ENCODE data around the gene NCOA1.
"Not testable (repeated sequence)": the region's sequence is repeated elsewhere in the genome, so short reads cannot be mapped to it uniquely, and the experiment has no call there.

The NCOA1 gene

GRCh38 chr2:24520175-24520574, 29.1 kb downstream of the NCOA1 start:
- ChIA-PET POLR2A (interaction anchor here (0.5 to 0.6 kb wide), 2 partner anchors 40 to 259 kb away, joined by 3 to 8 read pairs; no protein-coding TSS in a partner anchor), CTCF (interaction anchor here (2.4 kb wide), 1 partner anchor 10 kb away, joined by 10 read pairs; no protein-coding TSS in a partner anchor)
- no peak overlapping the region for H3K27ac ChIP-seq (ENCODE audit: insufficient read depth in 1 of 2, low read depth in 1 of 2, low read length in 2 of 2, poor library complexity in 1 of 2, severe bottlenecking in 2 of 2)
- no peak overlapping the region for H3K4me3 ChIP-seq (ENCODE audit: control insufficient read depth in 1 of 7, extremely low read depth in 1 of 7, insufficient read depth in 4 of 7, low read depth in 2 of 7, low read length in 6 of 7)
- H3K36me3 ChIP-seq (ENCODE audit: control insufficient read depth in 4 of 4, insufficient read depth in 4 of 4, low read length in 3 of 4) = peaks cover 0 to 4% (median 0%) of the 10 kb centered on the region in 4 experiments
- no peaks in the 10 kb centered on the region for H3K27me3 ChIP-seq (replicated peaks in 2 of 5; ENCODE audit: control insufficient read depth in 4 of 5, insufficient read depth in 5 of 5, low read length in 4 of 5)
- DNase-seq = no peak
- H3K9me3 ChIP-seq (ENCODE audit: control extremely low read depth in 1 of 5, control insufficient read depth in 4 of 5, insufficient read depth in 2 of 5, low read depth in 1 of 5, low read length in 4 of 5) = peaks cover 0 to 9% (median 0%) of the 10 kb centered on the region in 5 experiments
- peaks cover 0 to 2% (median 0%) of the 10 kb centered on the region in 4 experiments for H3K4me1 ChIP-seq (ENCODE audit: control extremely low read depth in 1 of 4, control insufficient read depth in 4 of 4, insufficient read depth in 4 of 4, low read length in 3 of 4)
- no CpG with 5 or more reads among the region's 1 CpG for WGBS (ENCODE audit: insufficient coverage)

GRCh38 chr2:24521162-24521857, 30.3 kb downstream of the NCOA1 start:
- Histone ChIP-seq H3K9me3 (ENCODE audit: control extremely low read depth in 1 of 5, control insufficient read depth in 4 of 5, insufficient read depth in 2 of 5, low read depth in 1 of 5, low read length in 4 of 5) (peaks cover 0 to 9% (median 0%) of the 10 kb centered on the region in 5 experiments), H3K4me1 (ENCODE audit: control extremely low read depth in 1 of 4, control insufficient read depth in 4 of 4, insufficient read depth in 4 of 4, low read length in 3 of 4) (peaks cover 0 to 2% (median 0%) of the 10 kb centered on the region in 4 experiments), H3K27me3 (replicated peaks in 2 of 5; ENCODE audit: control insufficient read depth in 4 of 5, insufficient read depth in 5 of 5, low read length in 4 of 5) (no peaks in the 10 kb centered on the region), H3K36me3 (ENCODE audit: control insufficient read depth in 4 of 4, insufficient read depth in 4 of 4, low read length in 3 of 4) (peaks cover 0 to 4% (median 0%) of the 10 kb centered on the region in 4 experiments), H3K4me3 (ENCODE audit: control insufficient read depth in 1 of 7, extremely low read depth in 1 of 7, insufficient read depth in 4 of 7, low read depth in 2 of 7, low read length in 6 of 7) (no peak overlapping the region), H3K27ac (ENCODE audit: insufficient read depth in 1 of 2, low read depth in 1 of 2, low read length in 2 of 2, poor library complexity in 1 of 2, severe bottlenecking in 2 of 2) (no peak overlapping the region)
- DNase-seq = no peak
- no CpG with 5 or more reads among the region's 1 CpG for WGBS (ENCODE audit: insufficient coverage)
- ChIA-PET POLR2A (no interaction called here), CTCF (interaction anchor here (1.0 to 2.4 kb wide), 2 partner anchors 9 to 53 kb away, joined by 3 to 10 read pairs; no protein-coding TSS in a partner anchor)

GRCh38 chr2:24521975-24522639, 31.1 kb downstream of the NCOA1 start:
- H3K9me3 ChIP-seq (ENCODE audit: control extremely low read depth in 1 of 5, control insufficient read depth in 4 of 5, insufficient read depth in 2 of 5, low read depth in 1 of 5, low read length in 4 of 5) = peaks cover 0 to 9% (median 0%) of the 10 kb centered on the region in 5 experiments
- peaks cover 0 to 4% (median 0%) of the 10 kb centered on the region in 4 experiments for H3K36me3 ChIP-seq (ENCODE audit: control insufficient read depth in 4 of 4, insufficient read depth in 4 of 4, low read length in 3 of 4)
- CTCF ChIA-PET = no interaction called here
- H3K27me3 ChIP-seq (replicated peaks in 2 of 5; ENCODE audit: control insufficient read depth in 4 of 5, insufficient read depth in 5 of 5, low read length in 4 of 5) = no peaks in the 10 kb centered on the region
- H3K4me3 ChIP-seq (ENCODE audit: control insufficient read depth in 1 of 7, extremely low read depth in 1 of 7, insufficient read depth in 4 of 7, low read depth in 2 of 7, low read length in 6 of 7) = no peak overlapping the region
- POLR2A ChIA-PET = no interaction called here
- no peak for DNase-seq
- 100% methylated on average over 2 of the region's 3 CpGs for WGBS (ENCODE audit: insufficient coverage)
- no peak overlapping the region for H3K27ac ChIP-seq (ENCODE audit: insufficient read depth in 1 of 2, low read depth in 1 of 2, low read length in 2 of 2, poor library complexity in 1 of 2, severe bottlenecking in 2 of 2)
- H3K4me1 ChIP-seq (ENCODE audit: control extremely low read depth in 1 of 4, control insufficient read depth in 4 of 4, insufficient read depth in 4 of 4, low read length in 3 of 4) = peaks cover 0 to 2% (median 0%) of the 10 kb centered on the region in 4 experiments

GRCh38 chr2:24527536-24527935, 36.5 kb downstream of the NCOA1 start:
- H3K9me3 ChIP-seq (ENCODE audit: control extremely low read depth in 1 of 5, control insufficient read depth in 4 of 5, insufficient read depth in 2 of 5, low read depth in 1 of 5, low read length in 4 of 5) = peaks cover 3 to 30% (median 8%) of the 10 kb centered on the region in 5 experiments
- no peak overlapping the region for H3K4me3 ChIP-seq (ENCODE audit: control insufficient read depth in 1 of 7, extremely low read depth in 1 of 7, insufficient read depth in 4 of 7, low read depth in 2 of 7, low read length in 6 of 7)
- DNase-seq = no peak
- CTCF ChIA-PET = no interaction called here
- WGBS (ENCODE audit: insufficient coverage) = no CpG with 5 or more reads among the region's 2 CpGs
- H3K4me1 ChIP-seq (ENCODE audit: control extremely low read depth in 1 of 4, control insufficient read depth in 4 of 4, insufficient read depth in 4 of 4, low read length in 3 of 4) = no peaks in the 10 kb centered on the region
- no peaks in the 10 kb centered on the region for H3K36me3 ChIP-seq (ENCODE audit: control insufficient read depth in 4 of 4, insufficient read depth in 4 of 4, low read length in 3 of 4)
- H3K27ac ChIP-seq (ENCODE audit: insufficient read depth in 1 of 2, low read depth in 1 of 2, low read length in 2 of 2, poor library complexity in 1 of 2, severe bottlenecking in 2 of 2) = no peak overlapping the region
- POLR2A ChIA-PET = no interaction called here
- H3K27me3 ChIP-seq (replicated peaks in 2 of 5; ENCODE audit: control insufficient read depth in 4 of 5, insufficient read depth in 5 of 5, low read length in 4 of 5) = no peaks in the 10 kb centered on the region

GRCh38 chr2:24530796-24531195, 39.7 kb downstream of the NCOA1 start:
- CTCF ChIA-PET = interaction anchor here (2.2 kb wide), 1 partner anchor 11 kb away, joined by 10 read pairs; no protein-coding TSS in a partner anchor
- H3K4me1 ChIP-seq (ENCODE audit: control extremely low read depth in 1 of 4, control insufficient read depth in 4 of 4, insufficient read depth in 4 of 4, low read length in 3 of 4) = no peaks in the 10 kb centered on the region
- H3K9me3 ChIP-seq (ENCODE audit: control extremely low read depth in 1 of 5, control insufficient read depth in 4 of 5, insufficient read depth in 2 of 5, low read depth in 1 of 5, low read length in 4 of 5) = peaks cover 3 to 32% (median 8%) of the 10 kb centered on the region in 5 experiments
- H3K27ac ChIP-seq (ENCODE audit: insufficient read depth in 1 of 2, low read depth in 1 of 2, low read length in 2 of 2, poor library complexity in 1 of 2, severe bottlenecking in 2 of 2) = no peak overlapping the region
- H3K36me3 ChIP-seq (ENCODE audit: control insufficient read depth in 4 of 4, insufficient read depth in 4 of 4, low read length in 3 of 4) = peaks cover 0 to under 1% (median 0%) of the 10 kb centered on the region in 4 experiments
- no peak overlapping the region for H3K4me3 ChIP-seq (ENCODE audit: control insufficient read depth in 1 of 7, extremely low read depth in 1 of 7, insufficient read depth in 4 of 7, low read depth in 2 of 7, low read length in 6 of 7)
- DNase-seq = no peak
- H3K27me3 ChIP-seq (replicated peaks in 2 of 5; ENCODE audit: control insufficient read depth in 4 of 5, insufficient read depth in 5 of 5, low read length in 4 of 5) = no peaks in the 10 kb centered on the region
- POLR2A ChIA-PET = no interaction called here

- DNase-seq; POLR2A ChIA-PET; H3K36me3 ChIP-seq (ENCODE audit: control insufficient read depth in 4 of 4, insufficient read depth in 4 of 4, low read length in 3 of 4); CTCF ChIA-PET; H3K4me3 ChIP-seq (ENCODE audit: control insufficient read depth in 1 of 7, extremely low read depth in 1 of 7, insufficient read depth in 4 of 7, low read depth in 2 of 7, low read length in 6 of 7); H3K4me1 ChIP-seq (ENCODE audit: control extremely low read depth in 1 of 4, control insufficient read depth in 4 of 4, insufficient read depth in 4 of 4, low read length in 3 of 4); H3K27ac ChIP-seq (ENCODE audit: insufficient read depth in 1 of 2, low read depth in 1 of 2, low read length in 2 of 2, poor library complexity in 1 of 2, severe bottlenecking in 2 of 2); H3K27me3 ChIP-seq (replicated peaks in 2 of 5; ENCODE audit: control insufficient read depth in 4 of 5, insufficient read depth in 5 of 5, low read length in 4 of 5): not testable (repeated sequence)
- peaks cover 5 to 33% (median 8%) of the 10 kb centered on the region in 5 experiments for H3K9me3 ChIP-seq (ENCODE audit: control extremely low read depth in 1 of 5, control insufficient read depth in 4 of 5, insufficient read depth in 2 of 5, low read depth in 1 of 5, low read length in 4 of 5)
- WGBS (ENCODE audit: insufficient coverage) = 100% methylated on average over 2 of the region's 6 CpGs
These were observed 40.6 kb downstream of the NCOA1 start for GRCh38 chr2:24531610-24532009.

GRCh38 chr2:24532057-24532456, 41.0 kb downstream of the NCOA1 start:
- DNase-seq; H3K4me3 ChIP-seq (ENCODE audit: control insufficient read depth in 1 of 7, extremely low read depth in 1 of 7, insufficient read depth in 4 of 7, low read depth in 2 of 7, low read length in 6 of 7); H3K27ac ChIP-seq (ENCODE audit: insufficient read depth in 1 of 2, low read depth in 1 of 2, low read length in 2 of 2, poor library complexity in 1 of 2, severe bottlenecking in 2 of 2); POLR2A ChIA-PET; H3K4me1 ChIP-seq (ENCODE audit: control extremely low read depth in 1 of 4, control insufficient read depth in 4 of 4, insufficient read depth in 4 of 4, low read length in 3 of 4); H3K27me3 ChIP-seq (replicated peaks in 2 of 5; ENCODE audit: control insufficient read depth in 4 of 5, insufficient read depth in 5 of 5, low read length in 4 of 5); H3K36me3 ChIP-seq (ENCODE audit: control insufficient read depth in 4 of 4, insufficient read depth in 4 of 4, low read length in 3 of 4); CTCF ChIA-PET: not testable (repeated sequence)
- H3K9me3 ChIP-seq (ENCODE audit: control extremely low read depth in 1 of 5, control insufficient read depth in 4 of 5, insufficient read depth in 2 of 5, low read depth in 1 of 5, low read length in 4 of 5) = peaks cover 5 to 33% (median 8%) of the 10 kb centered on the region in 5 experiments
- WGBS (ENCODE audit: insufficient coverage) = no CpG with 5 or more reads among the region's 1 CpG

Measured in common myeloid progenitor, CD34-positive (primary cell).